Stimulated activated naive B cell treated with anti-CD40 and anti-IgM and Interleukin-4, amounts not matched to agents 10 μg/mL and 1 μg/mL and 100 μg/mL, for 72 hours (primary cell): ENCODE data around the gene DOLPP1.

Experiments used
- ATAC-seq, 2 donors: fragments of 150-1000 bp; cut with Tn5 transposase; replicated peaks; 2 replicates each; pipeline ENCODE4 v1.10.0; 2021; ENCODE audit warnings: moderate library complexity in 1 of 2
- DNase-seq: peaks from one replicate; pipeline ENCODE4 v3.0.0; 2021
- H3K27ac Mint-ChIP-seq: one replicate; pipeline ENCODE4 v1.8.0; 2022; ENCODE audit warnings: mild to moderate bottlenecking, mixed read lengths
- H3K27me3 Mint-ChIP-seq, 2 donors: one replicate each; pipeline ENCODE4 v1.8.0; 2022; ENCODE audit warnings: mixed read lengths in 2 of 2
- H3K36me3 Mint-ChIP-seq, 2 donors: one replicate each; pipeline ENCODE4 v1.8.0; 2022; ENCODE audit warnings: mixed read lengths in 2 of 2, mild to moderate bottlenecking in 1 of 2
- H3K4me1 Mint-ChIP-seq, 2 donors: one replicate each; pipeline ENCODE4 v1.8.0; 2022; ENCODE audit warnings: mixed read lengths in 2 of 2, mild to moderate bottlenecking in 1 of 2
- H3K4me3 Mint-ChIP-seq, 2 donors: one replicate each; pipeline ENCODE4 v1.8.0; 2022; ENCODE audit warnings: mild to moderate bottlenecking in 2 of 2, mixed read lengths in 2 of 2, moderate library complexity in 1 of 2
- H3K9me3 Mint-ChIP-seq, 2 donors: one replicate each; pipeline ENCODE4 v1.8.0; 2022; ENCODE audit warnings: mixed read lengths in 2 of 2, mild to moderate bottlenecking in 1 of 2

DOLPP1 gene

DNA sequence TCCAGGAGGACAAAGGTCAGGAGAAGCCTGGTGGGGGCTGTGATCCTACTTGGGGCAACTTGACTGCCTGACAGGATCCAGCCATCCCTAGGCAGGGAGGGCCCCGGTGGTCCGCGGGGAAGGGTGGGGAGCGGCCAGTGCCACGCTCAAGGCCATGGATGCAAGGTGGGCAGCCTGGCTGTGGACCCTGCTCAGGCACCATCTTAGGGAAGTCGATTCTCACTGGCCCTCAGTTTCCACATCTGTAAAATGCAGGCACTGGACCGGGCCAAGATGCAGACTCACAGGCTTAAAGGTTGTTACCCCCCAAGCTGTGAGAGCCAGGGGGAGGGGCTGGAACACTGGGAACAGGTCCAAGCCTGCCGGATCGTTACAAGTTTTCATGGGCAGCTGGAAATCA lies 8.7 kb upstream of the DOLPP1 start:
- no peak overlapping the region for H3K4me3 Mint-ChIP-seq

DNA sequence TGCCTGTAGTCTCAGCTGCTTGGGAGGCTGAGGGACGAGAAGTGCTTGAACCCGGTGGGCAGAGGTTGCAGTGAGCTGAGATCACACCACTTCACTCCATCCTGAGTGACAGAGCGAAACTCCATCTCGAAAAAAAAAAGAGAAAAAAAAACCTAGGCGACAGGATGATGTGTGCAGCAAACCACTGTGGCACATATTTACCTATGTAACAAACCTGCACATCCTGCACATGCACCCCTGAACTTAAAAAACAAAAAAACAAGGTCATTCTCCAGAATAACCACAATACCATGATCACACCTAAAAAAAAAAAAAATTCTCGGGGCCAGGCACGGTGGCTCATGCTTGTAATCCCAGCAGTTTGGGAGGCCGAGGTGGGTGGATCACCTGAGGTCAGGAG lies 7.5 kb upstream of the DOLPP1 start:
- H3K27ac Mint-ChIP-seq, result peak overlapping the region; percentile 31
- peaks cover 6 to 12% of the 10 kb centered on the region in 2 donors for H3K36me3 Mint-ChIP-seq
- no peaks in the 10 kb centered on the region for H3K27me3 Mint-ChIP-seq
- H3K9me3 Mint-ChIP-seq, result no peaks in the 10 kb centered on the region
- no peak for ATAC-seq
- H3K4me3 Mint-ChIP-seq, result no peak overlapping the region
- no peak for DNase-seq
- H3K4me1 Mint-ChIP-seq, result peaks cover 19 to 30% of the 10 kb centered on the region in 2 donors

More for the DNA sequence above, 8.7 kb upstream of the DOLPP1 start:
- Mint-ChIP-seq H3K36me3 (peaks cover 11 to 22% of the 10 kb centered on the region in 2 donors), H3K27me3 (no peaks in the 10 kb centered on the region), H3K27ac (no peak overlapping the region), H3K4me1 (peaks cover 24 to 35% of the 10 kb centered on the region in 2 donors), H3K9me3 (no peaks in the 10 kb centered on the region)
- DNase-seq, result no peak
- no peak for ATAC-seq

DNA sequence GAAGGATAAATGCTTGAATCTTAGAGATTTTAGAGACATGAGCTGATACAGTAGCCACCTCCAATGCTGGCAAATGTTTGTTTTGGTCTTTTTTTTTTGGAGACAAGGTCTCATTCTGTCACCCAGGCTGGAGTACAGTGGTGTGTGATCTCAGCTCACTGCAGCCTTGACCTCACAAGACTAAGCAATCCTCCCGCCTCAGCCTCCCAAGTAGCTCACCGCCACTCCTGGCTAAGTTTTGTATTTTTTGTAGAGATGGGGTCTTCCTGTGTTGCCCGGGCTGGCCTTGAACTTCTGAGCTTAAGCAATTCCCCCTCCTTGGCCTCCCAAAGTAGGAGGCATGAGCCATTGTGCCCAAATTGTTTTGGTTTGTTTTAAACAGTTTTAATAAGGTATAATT lies 6.8 kb upstream of the DOLPP1 start:
- peaks cover 0 to 6% of the 10 kb centered on the region in 2 donors for H3K36me3 Mint-ChIP-seq
- DNase-seq (no peak), ATAC-seq (no peak)
- peaks cover 15 to 24% of the 10 kb centered on the region in 2 donors for H3K4me1 Mint-ChIP-seq
- no peaks in the 10 kb centered on the region for H3K27me3 Mint-ChIP-seq
- no peak overlapping the region for H3K27ac Mint-ChIP-seq
- H3K9me3 Mint-ChIP-seq, result no peaks in the 10 kb centered on the region
- no peak overlapping the region for H3K4me3 Mint-ChIP-seq

DNA sequence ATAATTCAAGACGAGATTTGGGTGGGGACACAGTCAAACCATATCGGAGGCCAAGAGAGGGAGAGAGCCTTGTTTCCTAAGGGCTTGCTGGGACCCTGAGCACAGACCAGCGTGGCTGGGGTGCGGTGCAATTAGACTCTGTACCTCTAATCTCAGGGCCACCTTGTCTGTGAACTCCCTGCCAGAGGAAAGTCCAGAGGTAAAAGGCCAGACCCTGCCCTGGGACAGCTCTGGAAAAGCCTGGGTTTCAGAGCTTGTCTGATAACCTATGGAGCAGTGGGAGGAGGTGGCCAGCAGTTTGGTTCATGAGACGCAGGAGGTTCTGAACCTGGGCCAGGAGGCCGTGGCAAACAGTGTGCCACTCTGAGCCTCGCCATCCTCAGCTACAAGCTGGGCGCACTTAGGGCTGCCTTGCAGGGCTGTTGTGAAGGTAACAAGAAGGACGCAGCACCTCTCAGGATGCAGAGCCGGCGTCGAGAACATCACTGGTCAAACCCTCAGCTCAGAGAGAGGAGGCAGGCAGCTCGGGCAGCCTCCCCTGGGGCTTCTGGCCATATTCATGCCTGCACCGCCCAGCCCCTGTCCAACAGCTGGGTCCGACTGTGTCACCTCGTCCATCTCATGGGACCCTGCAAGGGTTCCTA lies 4.8 kb upstream of the DOLPP1 start:
- Mint-ChIP-seq H3K9me3 (no peaks in the 10 kb centered on the region), H3K27me3 (no peaks in the 10 kb centered on the region), H3K4me3 (no peak overlapping the region), H3K36me3 (no peaks in the 10 kb centered on the region), H3K27ac (no peak overlapping the region), H3K4me1 (peaks cover 8 to 23% of the 10 kb centered on the region in 2 donors)
- ATAC-seq (no peak), DNase-seq (no peak)

DNA sequence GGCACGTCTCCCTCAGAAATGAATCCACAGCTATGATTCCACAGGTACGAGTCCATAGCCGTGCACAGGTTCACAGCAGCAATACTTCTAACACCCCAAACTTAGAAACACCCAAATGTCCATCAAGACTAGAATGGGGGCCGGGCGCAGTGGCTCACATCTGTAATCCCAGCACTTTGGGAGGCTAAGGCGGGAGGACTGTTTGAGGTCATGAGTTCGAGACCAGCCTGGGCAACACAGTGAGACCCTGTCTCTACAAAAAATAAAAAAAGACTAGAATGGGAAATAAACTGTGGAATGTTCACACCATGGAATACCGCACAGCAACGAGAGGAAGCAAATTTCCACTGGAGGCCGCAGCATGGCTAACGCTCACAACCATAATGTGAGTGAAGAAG lies 4.3 kb upstream of the DOLPP1 start:
- ATAC-seq (no peak), DNase-seq (no peak)
- Mint-ChIP-seq H3K4me3 (peak overlapping the region in 1 of 2 donors; percentile 14), H3K27ac (no peak overlapping the region), H3K4me1 (peaks cover 8 to 22% of the 10 kb centered on the region in 2 donors), H3K36me3 (no peaks in the 10 kb centered on the region), H3K9me3 (no peaks in the 10 kb centered on the region), H3K27me3 (no peaks in the 10 kb centered on the region)

DNA sequence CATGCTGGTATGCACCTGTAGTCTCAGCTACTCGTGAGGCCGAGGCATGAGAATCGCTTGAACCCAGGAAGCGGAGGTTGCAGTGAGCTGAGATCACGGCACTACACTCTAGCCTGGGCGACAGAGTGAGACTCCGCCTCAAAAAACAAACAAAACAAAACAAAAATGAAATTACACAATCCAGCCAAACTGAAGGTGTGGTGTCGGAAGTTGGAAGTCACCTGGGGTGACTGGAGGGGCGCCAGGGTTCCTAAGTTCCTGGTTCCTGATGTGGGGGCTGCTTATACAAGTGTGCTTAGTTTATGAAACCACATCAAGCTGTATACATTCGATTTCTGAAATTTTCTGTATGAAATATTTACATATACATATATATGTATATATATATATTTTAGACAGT lies 3.7 kb upstream of the DOLPP1 start:
- Mint-ChIP-seq H3K9me3 (no peaks in the 10 kb centered on the region), H3K4me3 (no peak overlapping the region), H3K27ac (no peak overlapping the region), H3K4me1 (peaks cover 12 to 28% of the 10 kb centered on the region in 2 donors), H3K27me3 (no peaks in the 10 kb centered on the region), H3K36me3 (no peaks in the 10 kb centered on the region)
- DNase-seq, result no peak
- no peak for ATAC-seq

DNA sequence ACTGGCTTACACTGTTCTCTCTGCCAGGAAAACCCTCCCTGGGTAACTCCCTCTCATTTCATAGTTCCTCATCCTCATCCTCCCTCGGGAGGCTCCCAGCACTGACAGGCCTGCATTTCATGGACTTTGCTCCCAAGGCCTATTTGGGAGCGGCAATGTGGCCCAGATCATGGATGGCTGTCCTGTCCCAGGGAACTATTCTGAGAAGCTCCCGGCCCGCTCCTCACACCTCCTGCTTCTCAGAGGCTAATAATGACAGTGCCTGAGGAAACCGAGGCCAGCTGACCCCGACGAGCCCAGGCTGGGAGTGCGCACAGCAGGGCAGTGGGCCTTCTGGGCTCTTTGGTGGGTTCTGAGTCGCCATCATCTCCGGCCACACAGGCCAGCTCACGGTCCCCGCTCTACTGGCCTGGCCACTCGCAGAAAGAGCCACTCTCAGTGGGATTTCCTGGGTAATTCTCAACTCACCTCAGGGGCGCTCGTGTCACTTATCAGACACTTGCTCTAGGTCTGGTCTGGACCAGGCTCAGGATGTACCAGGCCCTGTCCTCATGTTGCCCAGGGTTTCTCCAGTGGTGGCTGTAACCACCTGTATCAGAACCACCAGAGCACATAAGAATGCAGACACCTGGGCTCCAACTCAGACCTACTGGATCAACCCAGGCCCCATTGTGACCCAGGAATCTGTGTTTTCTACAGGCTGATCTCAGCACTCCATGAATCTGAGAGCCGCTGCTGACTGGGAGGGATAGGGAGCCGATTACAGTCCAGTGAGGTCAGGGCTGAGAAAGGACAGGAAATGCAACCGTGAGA lies 2.0 kb upstream of the DOLPP1 start:
- H3K27me3 Mint-ChIP-seq, result no peaks in the 10 kb centered on the region
- no peaks in the 10 kb centered on the region for H3K9me3 Mint-ChIP-seq
- ATAC-seq, result no peak
- H3K27ac Mint-ChIP-seq, result no peak overlapping the region
- no peak for DNase-seq
- peaks cover 0 to 4% of the 10 kb centered on the region in 2 donors for H3K36me3 Mint-ChIP-seq
- H3K4me1 Mint-ChIP-seq, result peaks cover 17 to 38% of the 10 kb centered on the region in 2 donors
- H3K4me3 Mint-ChIP-seq, result peak overlapping the region; percentile 39 to 95

DNA sequence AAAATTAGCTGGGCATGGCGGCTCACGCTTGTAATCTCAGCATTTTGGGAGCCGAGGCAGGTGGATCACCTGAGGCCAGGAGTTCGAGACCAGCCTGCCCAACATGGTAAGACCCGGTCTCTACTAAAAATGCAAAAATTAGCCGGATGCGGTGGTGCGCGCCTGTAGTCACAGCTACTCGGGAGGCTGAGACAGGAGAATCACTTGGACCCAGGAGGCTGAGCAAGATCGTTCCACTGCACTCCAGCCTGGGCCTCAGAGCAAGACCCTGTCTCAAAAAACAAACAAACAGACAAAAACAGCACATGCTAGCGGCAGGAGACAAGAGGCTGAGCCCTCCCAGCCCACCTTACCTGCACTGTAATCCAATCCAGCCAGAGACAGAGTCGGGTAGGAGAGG lies 1.1 kb upstream of the DOLPP1 start:
- no peak for DNase-seq
- Mint-ChIP-seq H3K4me1 (peaks cover 17 to 38% of the 10 kb centered on the region in 2 donors), H3K9me3 (no peaks in the 10 kb centered on the region), H3K27me3 (no peaks in the 10 kb centered on the region), H3K36me3 (peaks cover 0 to 6% of the 10 kb centered on the region in 2 donors), H3K27ac (no peak overlapping the region), H3K4me3 (peak overlapping the region; percentile 92 to 95)
- no peak for ATAC-seq

DNA sequence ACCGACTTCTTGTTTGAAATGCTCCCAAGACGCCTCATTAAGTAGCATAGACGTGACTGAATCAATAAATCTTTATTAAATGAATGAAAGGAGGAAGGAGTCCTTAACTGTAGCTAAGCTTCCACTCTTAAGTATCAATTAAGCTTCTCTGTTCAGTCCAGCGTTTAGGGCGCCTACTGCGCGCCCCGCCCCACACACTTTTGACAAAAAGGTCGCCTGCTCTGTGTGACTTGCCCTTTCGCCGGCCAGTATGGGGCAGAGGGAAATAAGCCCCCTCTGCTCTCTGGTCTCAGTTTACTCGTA lies 662 bp upstream of the DOLPP1 start:
- peak overlapping the region; percentile 92 to 95 for H3K4me3 Mint-ChIP-seq
- peaks cover 20 to 38% of the 10 kb centered on the region in 2 donors for H3K4me1 Mint-ChIP-seq
- no peak for DNase-seq
- ATAC-seq, result no peak
- no peaks in the 10 kb centered on the region for H3K9me3 Mint-ChIP-seq
- H3K27ac Mint-ChIP-seq, result peak overlapping the region; percentile 94
- peaks cover 3 to 10% of the 10 kb centered on the region in 2 donors for H3K36me3 Mint-ChIP-seq
- H3K27me3 Mint-ChIP-seq, result no peaks in the 10 kb centered on the region

DNA sequence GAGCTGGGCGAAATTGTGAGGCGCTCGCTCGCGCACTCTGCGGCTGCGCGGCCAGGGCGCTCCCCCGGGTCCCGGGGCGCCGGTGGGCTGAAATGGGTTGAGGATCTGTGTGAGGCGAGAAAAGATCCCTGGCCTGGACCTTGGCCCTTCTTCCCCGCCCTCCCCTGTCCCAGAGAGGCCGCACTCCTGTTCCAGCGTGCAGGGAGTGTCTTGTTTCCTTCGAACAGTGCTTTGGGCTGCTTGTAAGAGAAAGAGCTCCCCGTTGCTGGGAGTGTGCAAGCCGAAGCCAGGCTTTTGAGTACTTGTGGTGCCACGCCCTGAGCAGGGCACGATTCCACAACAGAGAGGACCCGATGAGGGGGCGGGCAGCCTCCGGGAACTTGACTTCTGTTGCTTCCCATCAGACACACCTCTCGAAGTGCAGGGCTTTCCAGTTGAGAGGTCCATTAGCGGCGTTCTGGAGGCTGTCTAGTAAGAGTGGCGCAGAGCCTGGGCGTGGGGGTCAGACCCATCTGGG lies 535 bp downstream of the DOLPP1 start:
- peak in 1 of 2 donors; percentile 0 for ATAC-seq
- Mint-ChIP-seq H3K36me3 (peaks cover 9 to 15% of the 10 kb centered on the region in 2 donors), H3K9me3 (no peaks in the 10 kb centered on the region), H3K27ac (peak overlapping the region; percentile 94), H3K4me1 (peaks cover 20 to 38% of the 10 kb centered on the region in 2 donors), H3K27me3 (no peaks in the 10 kb centered on the region), H3K4me3 (peak overlapping the region; percentile 92 to 95)
- no peak for DNase-seq

DNA sequence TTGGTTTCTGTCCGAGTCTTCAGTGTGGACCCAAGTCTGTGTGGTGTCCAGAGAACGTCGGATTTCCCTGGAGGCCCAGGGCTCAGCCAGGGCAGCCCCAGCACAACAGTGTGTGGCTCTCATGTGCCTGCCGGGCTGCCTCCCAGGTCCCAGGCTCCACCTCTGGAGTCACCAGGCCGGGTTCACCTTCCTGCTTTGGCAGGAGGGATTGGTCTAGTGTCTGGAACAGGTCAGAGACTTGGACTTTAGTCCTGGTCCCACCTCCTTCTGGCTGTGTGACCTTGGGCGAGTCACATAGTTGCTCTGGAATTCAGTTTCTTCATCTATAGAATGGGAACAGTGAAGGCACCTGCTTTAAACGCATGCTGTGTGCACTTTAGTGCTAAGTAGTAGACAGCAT lies 3.2 kb downstream of the DOLPP1 start:
- H3K4me1 Mint-ChIP-seq, result peaks cover 17 to 37% of the 10 kb centered on the region in 2 donors
- peaks cover 20 to 30% of the 10 kb centered on the region in 2 donors for H3K36me3 Mint-ChIP-seq
- no peak overlapping the region for H3K4me3 Mint-ChIP-seq
- no peak overlapping the region for H3K27ac Mint-ChIP-seq
- ATAC-seq, result no peak
- no peaks in the 10 kb centered on the region for H3K27me3 Mint-ChIP-seq
- DNase-seq, result no peak
- no peaks in the 10 kb centered on the region for H3K9me3 Mint-ChIP-seq

DNA sequence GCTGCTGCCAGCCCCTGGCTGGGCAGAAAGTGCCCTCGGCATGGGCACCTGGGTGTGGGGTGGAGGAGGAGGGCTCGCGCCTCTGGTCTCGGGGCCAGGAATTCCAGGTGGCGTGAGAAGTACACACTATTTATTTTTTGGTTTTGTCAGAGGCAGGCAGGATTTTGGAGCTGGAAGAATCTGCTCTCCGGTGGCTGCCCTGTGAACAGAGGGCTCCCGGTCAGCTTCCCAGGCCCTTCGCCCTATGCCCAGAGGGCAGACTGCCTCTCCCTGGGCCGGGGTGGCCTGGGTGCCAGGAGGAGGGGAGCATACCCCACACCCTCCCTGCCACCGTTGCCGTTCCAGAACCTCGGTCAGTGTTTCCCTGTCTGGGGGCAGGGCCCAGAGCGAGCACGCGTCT lies 8.3 kb downstream of the DOLPP1 start:
- H3K4me3 Mint-ChIP-seq, result no peak overlapping the region

DNA sequence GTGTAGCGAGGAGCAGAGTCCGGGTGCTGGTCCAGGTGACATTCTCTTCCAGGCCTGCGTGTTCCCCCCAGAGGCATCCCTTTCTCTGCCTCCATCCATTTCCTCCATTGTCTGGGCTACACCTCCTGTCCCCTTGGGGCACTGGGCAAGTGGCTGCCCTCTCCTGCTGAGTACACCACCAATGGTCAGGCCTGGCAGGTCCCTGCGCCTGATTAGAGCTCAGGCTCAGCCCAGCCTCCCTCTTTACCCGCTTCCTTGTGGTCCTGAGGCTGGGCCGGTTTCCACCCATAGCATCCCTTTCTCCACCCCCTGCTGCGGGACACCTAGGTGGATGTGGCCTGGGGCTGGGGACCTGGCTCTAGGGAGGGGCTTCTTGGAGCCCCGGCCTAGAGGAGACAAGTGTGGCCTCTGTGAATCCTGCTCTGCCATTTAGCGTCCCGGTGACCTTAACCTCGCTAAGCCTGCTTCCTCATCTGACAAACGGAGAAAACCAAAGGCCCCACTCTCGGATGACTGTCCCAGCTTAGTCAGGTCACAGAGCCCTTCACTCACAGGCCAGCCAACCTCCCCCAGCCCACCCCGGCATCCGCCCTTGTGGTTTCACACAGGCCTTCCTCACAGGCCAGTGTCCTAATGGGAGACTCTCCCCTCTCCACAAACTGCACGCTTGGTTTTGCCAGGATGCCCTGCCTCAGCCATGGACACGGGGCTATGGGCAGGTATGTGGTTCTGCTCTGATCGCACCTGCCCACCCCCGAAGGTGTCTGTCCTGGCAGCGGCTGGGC lies 12.9 kb downstream of the DOLPP1 start:
- H3K27ac Mint-ChIP-seq, result peak overlapping the region; percentile 3
- H3K4me1 Mint-ChIP-seq, result no peaks in the 10 kb centered on the region
- no peaks in the 10 kb centered on the region for H3K27me3 Mint-ChIP-seq
- peaks cover 12 to 18% of the 10 kb centered on the region in 2 donors for H3K36me3 Mint-ChIP-seq
- DNase-seq (no peak), ATAC-seq (no peak)
- no peak overlapping the region for H3K4me3 Mint-ChIP-seq
- H3K9me3 Mint-ChIP-seq, result no peaks in the 10 kb centered on the region

More for the DNA sequence above, 8.3 kb downstream of the DOLPP1 start:
- H3K27ac Mint-ChIP-seq, result no peak overlapping the region
- ATAC-seq (no peak), DNase-seq (no peak)
- peaks cover 31 to 38% of the 10 kb centered on the region in 2 donors for H3K36me3 Mint-ChIP-seq
- H3K27me3 Mint-ChIP-seq, result no peaks in the 10 kb centered on the region
- no peaks in the 10 kb centered on the region for H3K9me3 Mint-ChIP-seq
- peaks cover 0 to 3% of the 10 kb centered on the region in 2 donors for H3K4me1 Mint-ChIP-seq

DNA sequence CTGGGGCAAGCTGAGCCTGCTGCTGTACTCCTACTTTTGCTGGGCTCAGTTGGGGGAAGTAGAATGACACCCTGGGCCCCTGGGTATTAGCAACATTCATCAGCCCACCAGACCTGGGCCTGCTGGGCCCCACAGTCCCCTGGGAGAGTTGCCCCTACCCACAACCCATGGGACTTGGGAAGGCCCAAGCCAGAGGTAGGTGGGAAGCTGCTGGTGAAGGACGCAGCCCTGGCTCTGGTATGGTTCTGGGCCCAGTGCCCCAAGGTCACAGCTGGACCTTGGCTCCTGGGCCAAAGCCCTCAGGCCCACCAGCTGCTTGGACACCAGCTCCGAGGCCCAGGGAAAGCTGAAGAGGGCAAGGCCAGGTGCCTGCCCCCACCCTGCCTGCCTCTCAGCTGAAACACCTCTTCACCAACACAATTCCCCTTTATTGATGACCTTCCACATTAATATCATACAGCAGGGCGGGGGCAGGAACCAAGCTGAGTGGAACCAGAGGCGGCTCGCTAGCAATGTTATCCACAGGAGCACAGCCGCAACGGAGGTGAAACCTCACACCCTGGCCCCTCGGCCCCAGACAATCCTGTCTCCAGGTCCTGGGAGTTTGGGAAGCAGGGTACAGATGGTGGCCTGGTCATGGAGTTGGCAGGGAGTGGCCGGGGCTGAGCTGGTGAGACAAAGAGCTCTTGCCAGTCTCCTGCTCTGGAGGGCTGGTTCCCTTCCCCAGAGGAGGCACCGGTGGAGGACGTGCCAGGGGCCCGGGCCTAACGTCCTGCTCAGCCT lies 13.7 kb downstream of the DOLPP1 start:
- Mint-ChIP-seq H3K27me3 (no peaks in the 10 kb centered on the region), H3K27ac (no peak overlapping the region), H3K36me3 (peaks cover 9 to 13% of the 10 kb centered on the region in 2 donors), H3K9me3 (no peaks in the 10 kb centered on the region), H3K4me3 (no peak overlapping the region), H3K4me1 (no peaks in the 10 kb centered on the region)
- DNase-seq, result no peak
- no peak for ATAC-seq
